D721Med (cell line): ENCODE results near the gene SUN5.

Source experiments
- DNase-seq: peaks from one replicate; pipeline ENCODE4 v3.0.0; 2011; ENCODE audit warnings: low spot score; ENCODE audit not compliant: insufficient read length
- FAIRE-seq: peaks from 2 replicates; lab custom pipeline; 2011; peaks lifted over from hg19 to GRCh38; lab: Jason Lieb, UNC
- TF ChIP-seq, protein P1 (sequence below): IDR thresholded peaks from 2 replicates; pipeline ENCODE4 v1.5.1; 2012; ENCODE audit warnings: mild to moderate bottlenecking, control low read depth; ENCODE audit not compliant: insufficient read depth; ENCODE audit errors: missing control alignments

Gene SUN5

DNA sequence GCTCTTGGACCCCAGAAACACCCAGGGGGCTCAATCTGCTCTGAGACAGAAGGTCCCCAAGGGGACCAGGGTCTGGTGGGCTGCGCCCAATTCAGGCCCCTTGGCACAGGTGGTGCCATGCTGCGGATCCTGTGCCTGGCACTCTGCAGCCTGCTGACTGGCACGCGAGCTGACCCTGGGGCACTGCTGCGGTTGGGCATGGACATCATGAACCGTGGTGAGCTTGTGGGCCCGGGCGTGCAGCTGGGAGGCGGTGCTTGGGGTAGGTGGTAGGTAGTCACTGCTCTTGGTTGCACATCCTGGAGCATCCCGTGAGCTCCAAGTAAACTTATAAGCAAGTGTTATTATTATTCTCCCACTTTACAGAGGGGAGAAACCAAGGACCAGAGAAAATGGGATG, 27.3 kb upstream of the SUN5 start, which contains the start of gene BPIFB6:
Gene BPIFB6, plus strand, starts transcription at position 118 of the 400 bp plus-strand sequence. Its CDS starts 0 bp downstream, at position 118.
- DNase-seq (no peak), FAIRE-seq (no peak)
- TF ChIP-seq, protein P1, sequence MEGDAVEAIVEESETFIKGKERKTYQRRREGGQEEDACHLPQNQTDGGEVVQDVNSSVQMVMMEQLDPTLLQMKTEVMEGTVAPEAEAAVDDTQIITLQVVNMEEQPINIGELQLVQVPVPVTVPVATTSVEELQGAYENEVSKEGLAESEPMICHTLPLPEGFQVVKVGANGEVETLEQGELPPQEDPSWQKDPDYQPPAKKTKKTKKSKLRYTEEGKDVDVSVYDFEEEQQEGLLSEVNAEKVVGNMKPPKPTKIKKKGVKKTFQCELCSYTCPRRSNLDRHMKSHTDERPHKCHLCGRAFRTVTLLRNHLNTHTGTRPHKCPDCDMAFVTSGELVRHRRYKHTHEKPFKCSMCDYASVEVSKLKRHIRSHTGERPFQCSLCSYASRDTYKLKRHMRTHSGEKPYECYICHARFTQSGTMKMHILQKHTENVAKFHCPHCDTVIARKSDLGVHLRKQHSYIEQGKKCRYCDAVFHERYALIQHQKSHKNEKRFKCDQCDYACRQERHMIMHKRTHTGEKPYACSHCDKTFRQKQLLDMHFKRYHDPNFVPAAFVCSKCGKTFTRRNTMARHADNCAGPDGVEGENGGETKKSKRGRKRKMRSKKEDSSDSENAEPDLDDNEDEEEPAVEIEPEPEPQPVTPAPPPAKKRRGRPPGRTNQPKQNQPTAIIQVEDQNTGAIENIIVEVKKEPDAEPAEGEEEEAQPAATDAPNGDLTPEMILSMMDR, result no peak

GRCh38 chr20:33030569-33030968, 26.3 kb upstream of the SUN5 start:
- no peak for FAIRE-seq
- DNase-seq, result no peak
- TF ChIP-seq, protein P1, result no peak

GRCh38 chr20:33030076-33030475, 25.8 kb upstream of the SUN5 start:
- DNase-seq (no peak), FAIRE-seq (no peak)
- TF ChIP-seq, protein P1, result no peak

DNA sequence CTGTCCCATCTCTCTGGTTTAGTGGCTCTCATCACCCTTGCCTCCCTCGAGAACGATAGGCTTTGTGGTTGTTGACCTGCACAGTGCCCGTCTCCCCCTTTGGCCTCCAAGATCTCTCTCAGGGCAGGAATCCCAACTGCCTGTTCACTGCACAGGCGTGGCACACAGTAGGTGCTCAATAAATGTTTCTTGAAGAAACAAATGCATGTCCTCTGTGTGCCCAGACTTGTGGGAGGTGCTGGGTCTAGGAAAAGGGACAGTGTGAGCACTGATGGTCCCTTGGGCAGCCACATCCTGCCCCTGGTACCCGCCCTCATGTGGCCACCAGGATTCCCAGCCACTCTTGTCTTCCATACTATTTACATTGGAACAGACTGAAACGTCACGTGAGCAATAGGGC, 24.6 kb upstream of the SUN5 start:
- TF ChIP-seq, protein P1, result no peak
- FAIRE-seq, result no peak

DNA sequence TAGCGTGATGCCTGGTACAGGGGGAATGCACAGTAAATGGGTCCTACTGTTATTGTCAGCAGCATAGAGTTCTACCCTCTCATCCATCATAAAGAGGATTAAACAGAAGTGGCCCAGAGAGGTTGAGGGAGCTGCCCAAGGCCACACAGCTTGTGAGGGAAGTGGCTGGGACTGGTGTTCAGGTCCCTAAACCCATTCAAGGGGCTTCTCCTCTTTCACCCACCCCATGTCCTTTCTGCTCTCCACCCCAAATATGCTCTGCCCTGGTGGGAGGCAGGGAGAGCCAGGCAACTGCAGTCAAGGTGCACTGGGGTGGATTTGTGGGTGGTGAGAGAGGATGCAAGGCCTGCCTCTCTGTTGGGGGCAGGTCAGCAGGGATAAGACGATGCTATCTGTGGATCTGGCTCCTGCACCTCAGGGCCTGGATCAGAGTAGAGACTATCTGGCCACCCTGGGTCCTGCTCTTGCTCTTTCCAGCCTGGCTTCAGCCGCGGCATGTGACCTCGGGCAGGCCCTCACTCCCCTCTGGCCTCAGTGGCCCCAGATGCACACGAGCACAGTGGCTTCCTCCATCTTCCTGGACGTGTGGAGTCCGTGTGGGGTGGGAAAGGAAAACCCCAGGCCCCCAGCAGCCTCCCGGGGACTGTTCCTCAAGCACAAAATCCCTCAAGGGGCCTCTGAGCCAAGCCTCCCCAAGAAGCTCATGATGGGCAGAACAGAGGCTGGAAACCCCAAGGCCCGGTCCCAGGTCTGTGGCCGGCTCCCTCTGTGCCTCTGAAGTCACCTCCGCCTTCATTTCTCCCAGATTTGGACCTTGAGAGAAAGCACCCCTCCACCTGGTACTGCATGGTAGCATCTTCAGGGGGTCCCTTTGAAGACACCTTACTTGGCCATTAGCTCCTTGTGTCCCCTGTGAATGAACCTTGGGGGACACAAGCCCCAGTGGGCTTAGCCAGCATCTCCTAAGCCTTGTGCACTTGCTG, 23.8 kb upstream of the SUN5 start:
- TF ChIP-seq, protein P1, result no peak
- DNase-seq, result no peak

More for the DNA sequence above, 24.6 kb upstream of the SUN5 start:
- DNase-seq, result no peak

GRCh38 chr20:33026779-33027759, 22.8 kb upstream of the SUN5 start:
- FAIRE-seq, result no peak
- TF ChIP-seq, protein P1, result no peak
- no peak for DNase-seq

More for the DNA sequence above, 23.8 kb upstream of the SUN5 start:
- no peak for FAIRE-seq
